Posterior vena cava (tissue), 2 donors: ENCODE results near the gene EGFR. TPM values are rescaled to one million over a fixed set of nuclear protein-coding genes. Genes with fewer than 3 reads are reported as not detected.

Source experiments
- DNase-seq: peaks from one replicate; pipeline ENCODE4 v3.0.0-alpha.2; 2020; ENCODE audit warnings: low spot score
- intact Hi-C, 2 donors: fragments of 100-400 bp; cut with DNase I; formaldehyde crosslinking; loops; one replicate each; pipeline versions ENCODE4 v1.14.1 to v1.14.2; 2022 to 2023
- long read RNA-seq, 2 donors: library from polyadenylated mRNA; unstranded; transcript quantifications; one replicate each; pipeline ENCODE4 v2.0.0, GENCODE V29; 2020 to 2021
- total RNA-seq, 2 donors: library from RNA; stranded (reverse); fragmentation: NEBNext Ultra II Directional; extraction: Animal tissue kit (Norgen Biotek cat#: 25700); gene quantifications; one replicate each; pipeline ENCODE4 v1.2.1, GENCODE V29; 2021
- donor health status: DM: yes; HTN: yes; CAD: no.
- donor health status: DM: yes; HTN: yes; CAD: no.

EGFR gene
- total RNA-seq = 10 to 100 TPM; 80.8 to 87.2 TPM
- long read RNA-seq, donor 1, full-length matches to known transcripts = 4 of 42 reads
- long read RNA-seq, donor 1, partial matches to known transcripts = 10 of 42 reads
- long read RNA-seq, donor 1, other reads (novel, unspliced or antisense) = 28 of 42 reads
- long read RNA-seq, donor 2, partial matches to known transcripts = 11 of 50 reads
- long read RNA-seq, donor 2, other reads (novel, unspliced or antisense) = 37 of 50 reads

DNA sequence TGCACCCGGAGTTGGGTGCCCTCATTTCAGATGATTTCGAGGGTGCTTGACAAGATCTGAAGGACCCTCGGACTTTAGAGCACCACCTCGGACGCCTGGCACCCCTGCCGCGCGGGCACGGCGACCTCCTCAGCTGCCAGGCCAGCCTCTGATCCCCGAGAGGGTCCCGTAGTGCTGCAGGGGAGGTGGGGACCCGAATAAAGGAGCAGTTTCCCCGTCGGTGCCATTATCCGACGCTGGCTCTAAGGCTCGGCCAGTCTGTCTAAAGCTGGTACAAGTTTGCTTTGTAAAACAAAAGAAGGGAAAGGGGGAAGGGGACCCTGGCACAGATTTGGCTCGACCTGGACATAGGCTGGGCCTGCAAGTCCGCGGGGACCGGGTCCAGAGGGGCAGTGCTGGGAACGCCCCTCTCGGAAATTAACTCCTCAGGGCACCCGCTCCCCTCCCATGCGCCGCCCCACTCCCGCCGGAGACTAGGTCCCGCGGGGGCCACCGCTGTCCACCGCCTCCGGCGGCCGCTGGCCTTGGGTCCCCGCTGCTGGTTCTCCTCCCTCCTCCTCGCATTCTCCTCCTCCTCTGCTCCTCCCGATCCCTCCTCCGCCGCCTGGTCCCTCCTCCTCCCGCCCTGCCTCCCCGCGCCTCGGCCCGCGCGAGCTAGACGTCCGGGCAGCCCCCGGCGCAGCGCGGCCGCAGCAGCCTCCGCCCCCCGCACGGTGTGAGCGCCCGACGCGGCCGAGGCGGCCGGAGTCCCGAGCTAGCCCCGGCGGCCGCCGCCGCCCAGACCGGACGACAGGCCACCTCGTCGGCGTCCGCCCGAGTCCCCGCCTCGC, at the start of gene EGFR:
TSS of gene EGFR (plus strand) at position 657 of the 830 bp plus-strand sequence. CDS start 261 bp downstream, outside the sequence.
- intact Hi-C loops = loop anchor here in 1 of 2 donors (5.0 kb wide), 1 partner anchor 34 kb away; no protein-coding TSS in a partner anchor
- DNase-seq = peak; percentile 94

GRCh38 chr7:54969208-54969967, 49.4 kb upstream of the EGFR start:
- DNase-seq = no peak
- intact Hi-C loops = no loop called here

DNA sequence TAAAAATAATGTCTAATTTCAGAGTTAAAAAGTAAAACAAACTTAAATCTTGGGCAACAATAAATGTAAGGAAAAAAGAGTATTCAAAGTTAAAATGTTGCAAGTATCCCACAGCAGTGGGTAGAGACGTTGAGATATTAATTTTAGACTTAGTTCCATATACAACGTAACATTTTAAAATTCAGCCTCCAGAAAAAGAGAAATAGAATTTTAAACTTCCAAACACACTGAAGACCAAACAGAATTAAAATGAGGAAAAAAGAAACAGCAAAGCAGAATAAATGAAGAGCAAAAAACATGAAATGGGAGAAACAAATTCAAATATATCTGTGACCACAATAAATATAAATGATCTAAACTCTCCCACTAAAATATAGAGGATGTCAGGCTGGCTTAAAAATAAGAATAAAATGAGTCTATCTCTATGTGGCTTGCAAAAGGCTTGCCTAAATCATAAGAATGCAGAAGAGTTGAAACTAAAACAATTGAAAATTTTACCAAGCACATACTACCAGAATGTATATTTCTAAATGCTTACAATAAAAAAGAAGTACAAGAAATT, 46.0 kb upstream of the EGFR start:
- intact Hi-C loops = no loop called here
- DNase-seq = no peak

DNA sequence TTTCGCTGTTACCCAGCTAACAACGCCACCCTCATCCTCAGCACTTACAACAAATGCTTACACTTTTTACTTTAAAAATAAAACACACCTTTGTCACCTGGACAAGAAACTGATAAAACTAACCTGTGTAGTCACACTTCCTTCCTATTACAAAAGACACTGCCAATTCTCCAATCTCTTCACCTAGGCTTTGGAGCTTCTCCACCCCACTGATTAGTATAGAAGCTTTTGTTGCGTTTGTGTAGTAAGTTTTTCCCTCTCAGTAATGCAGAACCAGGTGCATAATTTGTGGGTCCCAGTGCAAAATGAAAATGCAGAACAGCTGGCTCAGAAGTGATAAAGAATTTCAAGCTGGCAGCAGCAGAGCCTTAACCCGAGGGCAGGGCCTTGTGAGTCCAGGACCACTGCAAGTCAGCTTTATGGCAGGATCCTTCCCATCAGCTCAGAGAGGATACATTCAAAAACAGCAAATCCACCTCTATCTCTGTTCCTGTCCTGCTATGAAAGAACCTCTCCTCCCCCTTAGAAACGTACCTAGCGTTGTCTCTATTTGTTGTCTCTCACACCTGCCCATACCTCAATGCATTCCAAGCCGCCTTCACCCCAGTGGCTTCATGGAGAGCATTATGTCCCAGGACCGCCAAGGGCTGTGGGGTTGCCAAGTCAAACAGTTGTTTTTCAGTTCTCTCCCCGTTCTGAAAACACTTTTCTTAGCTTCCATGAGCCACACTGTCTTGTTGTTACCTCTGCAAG, 40.3 kb upstream of the EGFR start:
- DNase-seq = no peak

DNA sequence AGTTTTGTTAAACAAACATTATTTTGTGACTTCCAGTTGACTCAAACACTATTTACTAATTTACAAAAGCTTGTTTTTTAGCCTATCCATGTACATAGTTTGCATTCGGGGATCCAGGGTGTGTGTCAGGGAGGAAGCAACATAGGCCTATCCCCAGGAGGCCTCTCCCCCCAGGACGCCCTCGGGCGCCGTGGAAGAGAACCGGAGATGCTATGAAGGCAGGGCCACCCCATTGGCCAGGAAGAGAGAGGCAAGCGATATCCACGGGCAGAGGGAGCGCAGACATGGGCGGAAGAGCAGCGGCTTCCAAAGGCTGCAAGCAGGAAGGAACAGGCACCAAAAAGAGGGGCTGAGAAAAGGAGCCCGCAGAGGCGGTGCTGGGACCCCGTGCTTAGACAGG, 38.3 kb upstream of the EGFR start:
- intact Hi-C loops = no loop called here

More for the DNA sequence above, 40.3 kb upstream of the EGFR start:
- intact Hi-C loops = no loop called here

DNA sequence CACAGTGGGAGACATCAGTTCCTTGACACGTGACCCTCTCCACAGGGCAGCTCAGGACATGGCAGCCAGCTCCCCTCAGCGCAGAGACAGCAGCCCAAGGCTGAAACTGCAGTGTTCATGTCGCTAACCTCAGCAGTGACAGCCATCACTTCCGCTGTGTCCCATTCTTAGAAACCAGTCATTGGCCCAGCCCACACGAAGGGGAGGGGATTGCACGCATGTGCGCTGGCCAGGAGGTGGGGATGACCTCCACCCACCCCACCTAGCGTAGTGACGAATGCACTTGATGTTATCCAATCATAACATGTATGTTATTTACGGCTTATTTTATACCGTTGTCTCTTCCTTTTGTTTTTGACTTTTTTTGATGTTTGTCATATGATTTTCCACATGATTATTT, 36.9 kb upstream of the EGFR start:
- intact Hi-C loops = no loop called here
- DNase-seq = no peak

More for the DNA sequence above, 38.3 kb upstream of the EGFR start:
- no peak for DNase-seq

- DNase-seq = no peak
- intact Hi-C loops = no loop called here
Measured at GRCh38 chr7:54985426-54986330, 33.1 kb upstream of the EGFR start.

DNA sequence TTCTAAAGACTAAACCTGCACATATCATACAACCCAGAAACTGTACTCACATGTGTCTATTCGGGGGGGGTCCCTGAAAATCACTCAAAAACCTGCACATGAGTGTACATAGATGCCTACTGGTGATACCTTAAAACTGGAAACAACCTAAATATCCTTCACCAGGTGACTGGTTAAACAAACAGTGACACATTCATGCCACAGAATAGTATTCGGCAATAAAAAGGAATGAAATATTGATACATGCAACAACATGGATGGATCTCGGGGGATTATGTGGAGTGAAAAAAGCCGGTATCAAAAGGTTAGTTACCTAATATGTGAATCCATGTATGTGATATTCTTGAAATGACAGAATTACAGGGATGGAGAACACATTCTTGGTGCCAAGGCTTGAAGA, 32.1 kb upstream of the EGFR start:
- no peak for DNase-seq
- intact Hi-C loops = no loop called here

- no peak for DNase-seq
- intact Hi-C loops = no loop called here
Measured at GRCh38 chr7:54987772-54988171, 31.0 kb upstream of the EGFR start.

GRCh38 chr7:54988516-54988915, 30.3 kb upstream of the EGFR start:
- intact Hi-C loops = no loop called here
- no peak for DNase-seq

DNA sequence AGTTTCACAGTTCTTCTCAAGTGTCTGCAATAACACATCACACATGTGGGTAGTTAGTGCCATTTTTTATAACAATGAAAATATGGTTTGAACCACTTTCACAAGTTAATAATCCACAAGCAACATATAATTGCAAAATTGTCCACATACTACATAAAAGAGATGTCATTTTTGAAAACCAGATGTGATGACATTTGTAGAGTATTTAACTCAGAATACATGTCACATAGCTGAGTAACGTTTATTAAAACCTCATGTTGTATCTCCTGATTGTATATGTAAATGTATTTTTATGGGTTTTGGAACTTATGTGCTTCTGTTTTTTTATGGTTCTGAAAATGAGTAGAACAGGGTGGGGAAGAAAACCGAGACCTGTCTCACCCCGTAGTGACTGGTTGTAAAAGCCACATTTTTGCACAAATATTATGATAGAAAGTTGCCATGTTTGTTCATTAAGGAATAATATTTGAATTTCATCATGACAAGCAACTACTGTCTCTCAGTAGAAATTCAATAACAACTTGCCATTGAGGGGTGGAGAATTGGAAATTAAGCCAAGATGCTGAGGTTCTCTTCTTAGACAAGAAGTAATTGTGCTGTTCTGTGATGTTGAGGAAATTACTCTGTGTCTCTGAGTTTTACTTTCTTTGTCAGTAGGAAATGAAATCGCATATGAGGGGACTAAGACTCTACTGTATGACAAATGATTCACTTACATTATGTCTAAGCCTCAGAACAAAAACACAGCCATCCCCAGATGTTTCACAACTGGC, 29.2 kb upstream of the EGFR start:
- DNase-seq = no peak
- intact Hi-C loops = no loop called here

DNA sequence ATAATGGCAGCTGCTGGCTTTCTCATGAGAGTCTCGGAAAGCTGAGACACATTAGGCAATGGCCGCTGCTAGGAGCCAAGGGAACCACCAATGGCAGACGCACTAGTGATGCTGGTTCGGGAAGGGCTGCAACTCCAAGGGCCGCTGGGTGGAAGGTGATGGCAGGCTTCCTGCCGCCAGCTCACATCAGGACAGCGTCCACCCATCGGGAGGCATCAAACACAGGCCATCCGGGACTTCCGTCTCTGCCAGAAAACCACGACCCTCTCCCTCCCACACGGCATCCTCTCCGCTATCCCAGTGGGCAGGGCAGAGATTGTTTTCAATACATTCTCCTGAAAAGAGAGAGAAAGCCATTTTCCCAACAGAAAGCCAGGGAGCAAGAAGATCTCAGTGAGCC, 27.5 kb upstream of the EGFR start:
- intact Hi-C loops = no loop called here
- DNase-seq = no peak

DNA sequence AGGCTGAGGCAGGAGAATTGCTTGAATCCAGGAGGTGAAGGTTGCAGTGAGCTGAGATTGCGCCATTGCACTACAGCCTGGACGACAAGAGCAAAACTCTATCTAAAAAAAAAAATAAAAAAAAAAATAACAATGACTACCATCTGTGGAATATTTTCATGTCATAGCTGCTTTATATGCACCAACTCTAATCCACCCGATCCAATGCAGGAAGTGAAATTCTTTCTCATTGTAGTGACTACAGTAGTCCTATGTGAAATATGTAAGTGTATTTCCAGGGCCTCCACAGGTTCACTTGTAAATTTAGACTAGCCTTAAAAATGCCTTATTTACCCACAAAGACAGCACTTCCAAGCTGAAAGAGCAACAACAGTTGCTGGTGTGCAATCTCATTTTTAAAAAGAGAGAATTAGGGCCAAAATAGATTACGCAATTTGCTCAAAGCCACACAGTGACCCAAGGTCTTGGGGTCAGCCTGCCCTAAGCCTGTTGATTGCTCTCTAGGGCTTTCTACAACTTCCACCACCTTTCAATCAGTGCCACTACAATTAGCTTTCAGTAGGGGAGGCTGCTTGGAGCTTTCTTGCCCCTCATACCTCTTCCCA, 25.8 kb upstream of the EGFR start:
- intact Hi-C loops = no loop called here
- DNase-seq = no peak

- DNase-seq = no peak
- intact Hi-C loops = no loop called here
Measured at GRCh38 chr7:54995166-54995565, 23.7 kb upstream of the EGFR start.

GRCh38 chr7:54995610-54996363, 23.0 kb upstream of the EGFR start:
- intact Hi-C loops = no loop called here
- no peak for DNase-seq

- intact Hi-C loops = no loop called here
- DNase-seq = no peak
Measured at GRCh38 chr7:54996391-54996790, 22.4 kb upstream of the EGFR start.
